ENCODE data around the gene HSD3B1. TPM values are rescaled to one million over a fixed set of nuclear protein-coding genes. Genes with fewer than 3 reads are reported as not detected.

HSD3B1 gene
- total and polyA plus RNA-seq, 11 donors = not detected

DNA sequence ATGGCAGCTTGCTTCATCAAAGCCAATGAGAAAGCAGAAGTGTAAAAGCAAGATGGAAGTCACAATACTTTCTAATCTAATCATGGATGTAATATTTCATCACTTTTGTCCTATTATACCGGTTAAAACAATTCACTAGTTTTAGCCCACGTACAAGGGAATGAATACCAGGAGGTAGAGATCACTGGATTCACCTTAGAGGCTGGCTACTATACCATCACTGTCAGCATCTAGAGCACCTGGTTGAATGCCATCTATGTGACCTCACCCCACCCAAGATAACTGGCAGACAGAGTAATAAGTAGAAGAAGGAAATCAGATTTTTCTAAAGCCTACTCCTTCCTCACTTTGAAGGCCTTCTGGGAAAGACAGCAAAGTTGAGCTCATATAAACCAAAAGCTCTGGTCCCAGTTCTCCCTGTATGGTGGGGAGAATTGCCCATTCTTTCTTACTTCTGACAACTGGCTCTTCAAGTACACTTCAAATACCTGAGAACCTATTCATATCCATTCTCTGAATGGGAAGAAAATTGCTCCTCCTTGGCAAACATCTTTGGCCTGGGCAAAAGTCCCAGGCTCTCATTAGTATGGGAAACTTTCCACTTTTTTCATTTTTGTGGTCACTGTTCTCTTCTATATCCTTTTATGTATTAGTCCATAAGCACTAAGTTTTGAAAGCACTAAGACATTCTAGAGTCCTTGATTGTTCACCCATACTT is 24.8 kb downstream of the HSD3B1 start:
- 77 to 82% (median 80%) methylated on average over 2 of the region's 2 CpGs for WGBS, 4 donors
- Histone ChIP-seq H3K4me1 (no peaks in the 10 kb centered on the region), H3K4me3 (no peak overlapping the region), H3K27ac (no peak overlapping the region), H3K9me3 (peaks cover 0 to 11% (median 0%) of the 10 kb centered on the region in 12 donors), H3K36me3 (no peaks in the 10 kb centered on the region), H3K27me3 (no peaks in the 10 kb centered on the region)
- DNase-seq = no peak
- ATAC-seq = no peak
- intact Hi-C loops (cut with DNase I) = no loop called here
- TF ChIP-seq, protein P1, sequence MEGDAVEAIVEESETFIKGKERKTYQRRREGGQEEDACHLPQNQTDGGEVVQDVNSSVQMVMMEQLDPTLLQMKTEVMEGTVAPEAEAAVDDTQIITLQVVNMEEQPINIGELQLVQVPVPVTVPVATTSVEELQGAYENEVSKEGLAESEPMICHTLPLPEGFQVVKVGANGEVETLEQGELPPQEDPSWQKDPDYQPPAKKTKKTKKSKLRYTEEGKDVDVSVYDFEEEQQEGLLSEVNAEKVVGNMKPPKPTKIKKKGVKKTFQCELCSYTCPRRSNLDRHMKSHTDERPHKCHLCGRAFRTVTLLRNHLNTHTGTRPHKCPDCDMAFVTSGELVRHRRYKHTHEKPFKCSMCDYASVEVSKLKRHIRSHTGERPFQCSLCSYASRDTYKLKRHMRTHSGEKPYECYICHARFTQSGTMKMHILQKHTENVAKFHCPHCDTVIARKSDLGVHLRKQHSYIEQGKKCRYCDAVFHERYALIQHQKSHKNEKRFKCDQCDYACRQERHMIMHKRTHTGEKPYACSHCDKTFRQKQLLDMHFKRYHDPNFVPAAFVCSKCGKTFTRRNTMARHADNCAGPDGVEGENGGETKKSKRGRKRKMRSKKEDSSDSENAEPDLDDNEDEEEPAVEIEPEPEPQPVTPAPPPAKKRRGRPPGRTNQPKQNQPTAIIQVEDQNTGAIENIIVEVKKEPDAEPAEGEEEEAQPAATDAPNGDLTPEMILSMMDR (IDR thresholded peaks at IDR 0.05) = no peak
- no peak for TF ChIP-seq POLR2A (IDR thresholded peaks at IDR 0.05)

DNA sequence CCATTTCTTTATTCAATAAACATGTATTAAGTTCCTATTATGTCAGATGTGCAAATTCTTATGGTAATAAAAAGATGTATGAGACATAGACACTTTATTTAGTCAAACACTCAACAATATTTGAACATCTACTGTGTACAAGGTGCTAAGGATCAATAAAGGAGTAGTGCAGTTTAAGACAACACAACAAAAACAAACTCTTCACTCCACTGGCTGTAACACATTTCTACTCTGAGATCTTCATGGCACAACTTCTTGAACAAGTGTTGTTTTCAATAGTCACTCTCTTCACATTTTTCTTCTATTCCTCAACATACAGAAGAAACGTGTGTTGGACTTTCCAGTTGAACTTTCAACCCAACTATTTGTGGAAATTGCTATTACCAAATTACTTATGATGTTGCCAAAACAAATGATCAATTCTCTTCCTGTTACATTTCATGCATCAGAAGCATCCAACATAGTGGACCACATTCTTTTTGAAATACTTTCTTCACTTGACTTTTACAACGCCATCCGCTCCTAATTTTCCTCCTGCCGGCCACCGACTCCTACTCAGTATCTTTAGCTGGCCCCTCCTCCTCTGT is 25.4 kb downstream of the HSD3B1 start:
- no peak overlapping the region for H3K4me3 ChIP-seq
- WGBS, 4 donors = 80 to 90% (median 87%) methylated on average over 5 of the region's 5 CpGs
- no peak overlapping the region for H3K27ac ChIP-seq
- TF ChIP-seq, protein P1 (IDR thresholded peaks at IDR 0.05) = no peak
- no peak for TF ChIP-seq POLR2A (IDR thresholded peaks at IDR 0.05)
- DNase-seq (no peak), ATAC-seq (no peak)
- no peaks in the 10 kb centered on the region for H3K27me3 ChIP-seq
- no peaks in the 10 kb centered on the region for H3K4me1 ChIP-seq
- peaks cover 0 to 11% (median 0%) of the 10 kb centered on the region in 12 donors for H3K9me3 ChIP-seq
- intact Hi-C loops (cut with DNase I) = no loop called here
- no peaks in the 10 kb centered on the region for H3K36me3 ChIP-seq

DNA sequence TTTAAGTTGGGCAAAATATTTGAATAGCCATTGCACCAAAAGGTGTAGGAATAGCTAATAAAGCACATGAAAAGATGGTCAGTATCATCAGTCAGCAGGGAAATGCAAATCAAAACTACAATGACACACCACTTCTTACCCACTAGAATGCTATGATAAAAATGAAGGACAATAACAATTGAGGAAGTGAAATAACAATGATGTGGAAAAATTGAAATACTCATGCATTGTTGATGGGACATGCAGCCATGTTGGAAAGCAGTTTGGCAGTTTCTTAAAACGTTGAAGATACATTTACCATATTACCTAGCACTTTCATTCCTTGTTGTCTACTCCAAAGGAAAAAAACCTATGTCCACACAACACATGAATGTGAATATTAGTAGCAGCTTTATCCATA is 28.4 kb downstream of the HSD3B1 start:
- 52 to 67% (median 64%) methylated on average over 1 of the region's 1 CpG for WGBS, 4 donors

DNA sequence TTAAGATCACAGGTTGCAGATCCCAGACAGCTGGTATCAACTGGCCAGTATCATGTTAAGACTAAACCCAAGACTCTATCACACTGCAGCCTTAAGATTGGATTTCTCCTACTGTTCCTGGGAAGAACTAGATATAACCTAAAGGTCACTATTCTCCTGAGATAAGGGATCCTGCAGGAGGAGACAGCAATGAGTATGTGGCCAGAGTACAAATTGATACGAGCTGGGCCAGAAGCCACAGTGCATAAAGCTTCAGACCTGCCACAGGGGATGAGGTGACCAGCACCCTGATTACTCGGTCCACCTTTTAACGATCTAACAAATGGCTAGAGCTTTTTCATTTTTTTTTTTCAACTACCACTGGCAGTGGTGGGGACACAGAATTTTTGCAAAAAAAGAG is 31.0 kb downstream of the HSD3B1 start:
- intact Hi-C loops (cut with DNase I) = no loop called here
- 79 to 90% (median 82%) methylated on average over 3 of the region's 3 CpGs for WGBS, 4 donors

More for the DNA sequence above, 28.4 kb downstream of the HSD3B1 start:
- H3K4me3 ChIP-seq = no peak overlapping the region
- no peaks in the 10 kb centered on the region for H3K27me3 ChIP-seq
- ATAC-seq (no peak), DNase-seq (no peak)
- peaks cover 0 to 8% (median 0%) of the 10 kb centered on the region in 12 donors for H3K9me3 ChIP-seq
- TF ChIP-seq POLR2A (IDR thresholded peaks at IDR 0.05) = no peak
- no peaks in the 10 kb centered on the region for H3K4me1 ChIP-seq
- intact Hi-C loops (cut with DNase I) = no loop called here
- H3K27ac ChIP-seq = no peak overlapping the region
- H3K36me3 ChIP-seq = no peaks in the 10 kb centered on the region

More for the DNA sequence above, 31.0 kb downstream of the HSD3B1 start:
- no peak for DNase-seq
- no peak for ATAC-seq
- H3K27me3 ChIP-seq = no peaks in the 10 kb centered on the region
- no peaks in the 10 kb centered on the region for H3K9me3 ChIP-seq
- no peak for TF ChIP-seq POLR2A (IDR thresholded peaks at IDR 0.05)
- TF ChIP-seq, protein P1 (IDR thresholded peaks at IDR 0.05) = no peak
- no peak overlapping the region for H3K27ac ChIP-seq
- no peaks in the 10 kb centered on the region for H3K4me1 ChIP-seq
- H3K36me3 ChIP-seq = no peaks in the 10 kb centered on the region
- H3K4me3 ChIP-seq = no peak overlapping the region

All from heart left ventricle (tissue), 16 donors.